ENCODE data around the gene AP3S2. TPM values are rescaled to one million over a fixed set of nuclear protein-coding genes. Genes with fewer than 3 reads are reported as not detected.

AP3S2 gene
- total RNA-seq, 1 experiment from 2014 or later: 23.3 TPM

GRCh38 chr15:89826671-89827655 is 66.8 kb downstream of the AP3S2 start:
- Histone ChIP-seq H2AFZ (ENCODE audit: low read depth, low read length, poor library complexity, severe bottlenecking) (no peak overlapping the region), H3K9me2 (ENCODE audit: insufficient read depth) (no peaks in the 10 kb centered on the region), H3K4me2 (ENCODE audit: low read length) (no peak overlapping the region), H3K27ac (ENCODE audit: low read depth, low read length) (no peak overlapping the region), H3K79me2 (ENCODE audit: insufficient read depth, low read length) (no peaks in the 10 kb centered on the region), H3K36me3 (ENCODE audit: control insufficient read depth in 1 of 2, insufficient read depth in 2 of 2, low read length in 2 of 2) (no peaks in the 10 kb centered on the region), H3K4me1 (ENCODE audit: control insufficient read depth in 1 of 2, insufficient read depth in 2 of 2, low read length in 2 of 2) (peaks cover 5 to 29% of the 10 kb centered on the region in 2 experiments; a peak in 3 of 4 replicates), H3K9me3 (ENCODE audit: control insufficient read depth in 1 of 2, insufficient read depth in 1 of 2, low read depth in 1 of 2, low read length in 2 of 2) (no peaks in the 10 kb centered on the region), H3K4me3 (replicated peaks in 1 of 2; ENCODE audit: low read depth in 1 of 2, low read length in 2 of 2) (no peak overlapping the region), H3K9ac (ENCODE audit: low read length) (no peak overlapping the region), H4K20me1 (ENCODE audit: insufficient read depth) (no peaks in the 10 kb centered on the region), H3K27me3 (ENCODE audit: insufficient read depth, low read length) (no peaks in the 10 kb centered on the region)
- DNase-seq (ENCODE audit: low read depth, low spot score) (no peak), ATAC-seq (no peak)
- CTCF ChIA-PET: no interaction called here
- RAD21 ChIA-PET (ENCODE audit: low non-redundant PET in 1 of 2, low total read pairs in 2 of 2, uncharacterized antibody in 2 of 2, unreplicated experiment in 2 of 2): no interaction called here
- no peak for TF ChIP-seq ZFX (IDR thresholded peaks at IDR 0.05)
- no peak for TF ChIP-seq CTCF (IDR thresholded peaks at IDR 0.05 in 2 of 3, conservative IDR thresholded peaks at IDR 0.05 in 1 of 3; ENCODE audit: borderline replicate concordance in 1 of 3, insufficient read depth in 1 of 3, low read depth in 2 of 3, low read length in 2 of 3)
- no peak for TF ChIP-seq TCF7L2 (IDR thresholded peaks at IDR 0.05; ENCODE audit: borderline replicate concordance, extremely low read depth, insufficient read depth, insufficient read length)
- POLR2A ChIA-PET: no interaction called here
- no TSS peak for BruUV-seq (replicated peaks)
- intact Hi-C loops (cut with micrococcal nuclease): no loop called here

- CTCF ChIA-PET: no interaction called here
- DNase-seq (ENCODE audit: low read depth, low spot score): no peak
- H3K27me3 ChIP-seq (ENCODE audit: insufficient read depth, low read length): no peaks in the 10 kb centered on the region
- no peak for TF ChIP-seq SIN3A (IDR thresholded peaks at IDR 0.05; ENCODE audit: low read depth)
- no peak for TF ChIP-seq YY1 (IDR thresholded peaks at IDR 0.05; ENCODE audit: extremely low read depth, insufficient replicate concordance, low read depth, low read length)
- TF ChIP-seq ATF3 (IDR thresholded peaks at IDR 0.05): no peak
- TF ChIP-seq CBX3 (IDR thresholded peaks at IDR 0.05; ENCODE audit: low read depth): no peak
- no peak for TF ChIP-seq MAX (IDR thresholded peaks at IDR 0.05)
- TF ChIP-seq SRF (IDR thresholded peaks at IDR 0.05; ENCODE audit: low read depth): no peak
- TF ChIP-seq ZNF274 (IDR thresholded peaks at IDR 0.05; ENCODE audit: low read depth, low read length): no peak
- no peak for TF ChIP-seq ZBTB33 (IDR thresholded peaks at IDR 0.05; ENCODE audit: extremely low read depth, insufficient replicate concordance, low read length)
- TF ChIP-seq ELF1 (IDR thresholded peaks at IDR 0.05; ENCODE audit: borderline replicate concordance, low read depth): no peak
- no peak overlapping the region for H3K4me2 ChIP-seq (ENCODE audit: low read length)
- no peak for ATAC-seq
- no peak overlapping the region for H2AFZ ChIP-seq (ENCODE audit: low read depth, low read length, poor library complexity, severe bottlenecking)
- no peaks in the 10 kb centered on the region for H3K36me3 ChIP-seq (ENCODE audit: control insufficient read depth in 1 of 2, insufficient read depth in 2 of 2, low read length in 2 of 2)
- H3K9ac ChIP-seq (ENCODE audit: low read length): no peak overlapping the region
- intact Hi-C loops (cut with micrococcal nuclease): no loop called here
- BruUV-seq (replicated peaks): no TSS peak
- peaks cover 5 to 44% of the 10 kb centered on the region in 2 experiments; a peak in 3 of 4 replicates for H3K4me1 ChIP-seq (ENCODE audit: control insufficient read depth in 1 of 2, insufficient read depth in 2 of 2, low read length in 2 of 2)
- POLR2A ChIA-PET: no interaction called here
- no peak overlapping the region for H3K27ac ChIP-seq (ENCODE audit: low read depth, low read length)
- H3K9me2 ChIP-seq (ENCODE audit: insufficient read depth): no peaks in the 10 kb centered on the region
- no peak overlapping the region for H3K4me3 ChIP-seq (replicated peaks in 1 of 2; ENCODE audit: low read depth in 1 of 2, low read length in 2 of 2)
- RAD21 ChIA-PET (ENCODE audit: low non-redundant PET in 1 of 2, low total read pairs in 2 of 2, uncharacterized antibody in 2 of 2, unreplicated experiment in 2 of 2): no interaction called here
- H3K9me3 ChIP-seq (ENCODE audit: control insufficient read depth in 1 of 2, insufficient read depth in 1 of 2, low read depth in 1 of 2, low read length in 2 of 2): no peaks in the 10 kb centered on the region
- H4K20me1 ChIP-seq (ENCODE audit: insufficient read depth): no peaks in the 10 kb centered on the region
- H3K79me2 ChIP-seq (ENCODE audit: insufficient read depth, low read length): no peaks in the 10 kb centered on the region
Observed at GRCh38 chr15:89825271-89825940, 68.4 kb downstream of the AP3S2 start.
